ENCODE measurements around the gene RTKN.
A peak's percentile ranks its signal among the peaks of the same experiment; 100 is the strongest.

The RTKN gene

GRCh38 chr2:74393525-74393924 lies 48.2 kb downstream of the RTKN start:
- no peak overlapping the region for H3K4me3 ChIP-seq (ENCODE audit: low read depth, low read length)
- TF ChIP-seq CTCF (conservative IDR thresholded peaks at IDR 0.05; ENCODE audit: low read depth, low read length) = no peak
- no peak for DNase-seq (ENCODE audit: low read depth)

- no peak overlapping the region for H3K4me3 ChIP-seq (ENCODE audit: low read depth, low read length)
- TF ChIP-seq CTCF (conservative IDR thresholded peaks at IDR 0.05; ENCODE audit: low read depth, low read length) = no peak
- DNase-seq (ENCODE audit: low read depth) = no peak
Observed at GRCh38 chr2:74392449-74392743, 49.3 kb downstream of the RTKN start.

GRCh38 chr2:74391580-74392448 lies 49.9 kb downstream of the RTKN start:
- peak; percentile 92 for DNase-seq (ENCODE audit: low read depth)
- peak; percentile 96 for TF ChIP-seq CTCF (conservative IDR thresholded peaks at IDR 0.05; ENCODE audit: low read depth, low read length)
- peak overlapping the region; percentile 81 for H3K4me3 ChIP-seq (ENCODE audit: low read depth, low read length)

GRCh38 chr2:74391209-74391579 lies 50.5 kb downstream of the RTKN start:
- DNase-seq (ENCODE audit: low read depth) = no peak
- H3K4me3 ChIP-seq (ENCODE audit: low read depth, low read length) = peak overlapping the region; percentile 81
- no peak for TF ChIP-seq CTCF (conservative IDR thresholded peaks at IDR 0.05; ENCODE audit: low read depth, low read length)

GRCh38 chr2:74390606-74391005 lies 51.1 kb downstream of the RTKN start:
- DNase-seq (ENCODE audit: low read depth) = no peak
- H3K4me3 ChIP-seq (ENCODE audit: low read depth, low read length) = peak overlapping the region; percentile 81

GRCh38 chr2:74387346-74387745 lies 54.4 kb downstream of the RTKN start:
- H3K4me3 ChIP-seq (ENCODE audit: low read depth, low read length) = no peak overlapping the region
- TF ChIP-seq CTCF (conservative IDR thresholded peaks at IDR 0.05; ENCODE audit: low read depth, low read length) = no peak
- no peak for DNase-seq (ENCODE audit: low read depth)

More at GRCh38 chr2:74390606-74391005, 51.1 kb downstream of the RTKN start:
- no peak for TF ChIP-seq CTCF (conservative IDR thresholded peaks at IDR 0.05; ENCODE audit: low read depth, low read length)

- no peak for TF ChIP-seq CTCF (conservative IDR thresholded peaks at IDR 0.05; ENCODE audit: low read depth, low read length)
- no peak for DNase-seq (ENCODE audit: low read depth)
Observed at GRCh38 chr2:74385396-74385795, 56.3 kb downstream of the RTKN start.

More at GRCh38 chr2:74385396-74385795, 56.3 kb downstream of the RTKN start:
- H3K4me3 ChIP-seq (ENCODE audit: low read depth, low read length) = no peak overlapping the region

Data from choroid plexus epithelial cell (primary cell).